A673 (cell line): Measurements from ENCODE around the gene SRD5A1.

Experiments
- CTCF ChIP-seq: fragments of 300-800, 200-600 bp; sonication (generic); conservative IDR thresholded peaks from 2 replicates; pipeline ENCODE4 v1.5.1; 2017; ENCODE audit warnings: low read depth, mild to moderate bottlenecking, antibody characterized with exemption, low read length, moderate library complexity, mixed read lengths
- EZH2 ChIP-seq: fragments of 200-600 bp; sonication (generic); IDR thresholded peaks from 2 replicates; pipeline ENCODE4 v1.6.1; 2017; ENCODE audit warnings: borderline replicate concordance, low read depth, mild to moderate bottlenecking, mixed read lengths, antibody characterized with exemption, low read length; ENCODE audit not compliant: poor library complexity, severe bottlenecking

- TF ChIP-seq CTCF (no peak), EZH2 (no peak)
Measured at GRCh38 chr5:6593148-6594016, 39.9 kb upstream of the SRD5A1 start.
